Mucosa of stomach (tissue), 1 donor: ENCODE results near the gene PLXNB1.

Source experiments
- H3K27me3 ChIP-seq: one replicate; pipeline ENCODE4 v1.7.0; 2013; ENCODE audit warnings: mild to moderate bottlenecking, low read length; ENCODE audit not compliant: control insufficient read depth, insufficient read depth
- H3K36me3 ChIP-seq: one replicate; pipeline ENCODE4 v1.7.0; 2013; ENCODE audit warnings: low read length; ENCODE audit not compliant: control insufficient read depth, insufficient read depth
- H3K4me1 ChIP-seq: one replicate; pipeline ENCODE4 v1.7.0; 2013; ENCODE audit warnings: mild to moderate bottlenecking, low read length; ENCODE audit not compliant: control insufficient read depth, insufficient read depth
- H3K4me3 ChIP-seq: one replicate; pipeline ENCODE4 v1.7.0; 2013; ENCODE audit warnings: low read length
- H3K9ac ChIP-seq: one replicate; pipeline ENCODE4 v1.7.0; 2013; ENCODE audit warnings: mild to moderate bottlenecking, low read length, moderate library complexity
- H3K9me3 ChIP-seq: one replicate; pipeline ENCODE4 v1.7.0; 2013; ENCODE audit warnings: mild to moderate bottlenecking, low read length, moderate library complexity; ENCODE audit not compliant: control insufficient read depth
- donor health status: Pancreatic carcinoma.

Gene PLXNB1

GRCh38 chr3:48437812-48438211, 7.9 kb upstream of the PLXNB1 start:
- H3K4me1 ChIP-seq, result peaks cover 37% of the 10 kb centered on the region
- H3K36me3 ChIP-seq, result no peaks in the 10 kb centered on the region
- H3K9ac ChIP-seq, result no peak overlapping the region
- H3K27me3 ChIP-seq, result no peaks in the 10 kb centered on the region
- H3K4me3 ChIP-seq, result no peak overlapping the region
- H3K9me3 ChIP-seq, result no peaks in the 10 kb centered on the region

- peaks cover 39% of the 10 kb centered on the region for H3K4me1 ChIP-seq
- no peak overlapping the region for H3K9ac ChIP-seq
- no peak overlapping the region for H3K4me3 ChIP-seq
Measured at GRCh38 chr3:48436855-48437254, 7.0 kb upstream of the PLXNB1 start.

GRCh38 chr3:48436477-48436787, 6.5 kb upstream of the PLXNB1 start:
- Histone ChIP-seq H3K4me3 (no peak overlapping the region), H3K27me3 (no peaks in the 10 kb centered on the region), H3K36me3 (no peaks in the 10 kb centered on the region), H3K9me3 (no peaks in the 10 kb centered on the region), H3K4me1 (peaks cover 35% of the 10 kb centered on the region), H3K9ac (no peak overlapping the region)

More at GRCh38 chr3:48436855-48437254, 7.0 kb upstream of the PLXNB1 start:
- Histone ChIP-seq H3K36me3 (no peaks in the 10 kb centered on the region), H3K9me3 (no peaks in the 10 kb centered on the region), H3K27me3 (no peaks in the 10 kb centered on the region)

GRCh38 chr3:48435774-48436476, 6.0 kb upstream of the PLXNB1 start:
- peaks cover 36% of the 10 kb centered on the region for H3K4me1 ChIP-seq
- H3K27me3 ChIP-seq, result no peaks in the 10 kb centered on the region
- H3K9ac ChIP-seq, result peak overlapping the region; percentile 29
- H3K4me3 ChIP-seq, result no peak overlapping the region
- no peaks in the 10 kb centered on the region for H3K9me3 ChIP-seq
- no peaks in the 10 kb centered on the region for H3K36me3 ChIP-seq

GRCh38 chr3:48435223-48435595, 5.3 kb upstream of the PLXNB1 start:
- Histone ChIP-seq H3K27me3 (no peaks in the 10 kb centered on the region), H3K4me3 (no peak overlapping the region), H3K9me3 (no peaks in the 10 kb centered on the region), H3K36me3 (no peaks in the 10 kb centered on the region), H3K9ac (no peak overlapping the region), H3K4me1 (peaks cover 43% of the 10 kb centered on the region)

- peaks cover 48% of the 10 kb centered on the region for H3K4me1 ChIP-seq
- H3K36me3 ChIP-seq, result no peaks in the 10 kb centered on the region
- no peak overlapping the region for H3K4me3 ChIP-seq
- no peak overlapping the region for H3K9ac ChIP-seq
- no peaks in the 10 kb centered on the region for H3K9me3 ChIP-seq
- no peaks in the 10 kb centered on the region for H3K27me3 ChIP-seq
Measured at GRCh38 chr3:48434591-48435222, 4.8 kb upstream of the PLXNB1 start.

GRCh38 chr3:48433472-48434118, 3.7 kb upstream of the PLXNB1 start:
- H3K27me3 ChIP-seq, result no peaks in the 10 kb centered on the region
- no peaks in the 10 kb centered on the region for H3K9me3 ChIP-seq
- no peak overlapping the region for H3K4me3 ChIP-seq
- peaks cover 48% of the 10 kb centered on the region for H3K4me1 ChIP-seq
- no peaks in the 10 kb centered on the region for H3K36me3 ChIP-seq
- no peak overlapping the region for H3K9ac ChIP-seq

- no peaks in the 10 kb centered on the region for H3K27me3 ChIP-seq
- H3K36me3 ChIP-seq, result no peaks in the 10 kb centered on the region
- H3K4me3 ChIP-seq, result no peak overlapping the region
- H3K9ac ChIP-seq, result no peak overlapping the region
- H3K9me3 ChIP-seq, result no peaks in the 10 kb centered on the region
- peaks cover 55% of the 10 kb centered on the region for H3K4me1 ChIP-seq
Measured at GRCh38 chr3:48432411-48433371, 2.8 kb upstream of the PLXNB1 start.

GRCh38 chr3:48431224-48432029, 1.5 kb upstream of the PLXNB1 start:
- Histone ChIP-seq H3K4me1 (peaks cover 68% of the 10 kb centered on the region), H3K9ac (peak overlapping the region; percentile 77)

GRCh38 chr3:48430708-48431101, 819 bp upstream of the PLXNB1 start:
- no peaks in the 10 kb centered on the region for H3K27me3 ChIP-seq
- H3K36me3 ChIP-seq, result no peaks in the 10 kb centered on the region
- no peaks in the 10 kb centered on the region for H3K9me3 ChIP-seq
- H3K4me3 ChIP-seq, result peak overlapping the region; percentile 40
- peak overlapping the region; percentile 77 for H3K9ac ChIP-seq
- peaks cover 67% of the 10 kb centered on the region for H3K4me1 ChIP-seq

More at GRCh38 chr3:48431224-48432029, 1.5 kb upstream of the PLXNB1 start:
- H3K27me3 ChIP-seq, result no peaks in the 10 kb centered on the region
- H3K9me3 ChIP-seq, result no peaks in the 10 kb centered on the region
- H3K4me3 ChIP-seq, result no peak overlapping the region
- H3K36me3 ChIP-seq, result no peaks in the 10 kb centered on the region

- no peaks in the 10 kb centered on the region for H3K27me3 ChIP-seq
- H3K4me1 ChIP-seq, result peaks cover 67% of the 10 kb centered on the region
- H3K9ac ChIP-seq, result peak overlapping the region; percentile 77
- peak overlapping the region; percentile 40 for H3K4me3 ChIP-seq
- no peaks in the 10 kb centered on the region for H3K9me3 ChIP-seq
- H3K36me3 ChIP-seq, result no peaks in the 10 kb centered on the region
Measured at GRCh38 chr3:48429317-48429959, 448 bp downstream of the PLXNB1 start.
